GM19438 (cell line): ENCODE data around the gene KCNMA1.
"Not testable (repeated sequence)": the region's sequence is repeated elsewhere in the genome, so short reads cannot be mapped to it uniquely, and the experiment has no call there.

Source experiments
- ATAC-seq: cut with Tn5 transposase; IDR thresholded peaks from one replicate; pipeline ENCODE4 v1.9.1; 2021; ENCODE audit warnings: low read depth; ENCODE audit not compliant: unreplicated experiment

KCNMA1 gene

GRCh38 chr10:77357185-77357584 is 280.4 kb downstream of the KCNMA1 start:
- no peak for ATAC-seq

GRCh38 chr10:77355844-77356243 is 281.8 kb downstream of the KCNMA1 start:
- ATAC-seq: no peak

- ATAC-seq: no peak
Observed at GRCh38 chr10:77351386-77351785, 286.2 kb downstream of the KCNMA1 start.

GRCh38 chr10:77350711-77351119 is 286.9 kb downstream of the KCNMA1 start:
- no peak for ATAC-seq

GRCh38 chr10:77350134-77350533 is 287.5 kb downstream of the KCNMA1 start:
- ATAC-seq: no peak

GRCh38 chr10:77349226-77349625 is 288.4 kb downstream of the KCNMA1 start:
- ATAC-seq: no peak

- ATAC-seq: no peak
Observed at GRCh38 chr10:77348751-77349150, 288.9 kb downstream of the KCNMA1 start.

- ATAC-seq: no peak
Observed at GRCh38 chr10:77348082-77348481, 289.5 kb downstream of the KCNMA1 start.

- ATAC-seq: no peak
Observed at GRCh38 chr10:77347052-77347451, 290.6 kb downstream of the KCNMA1 start.

GRCh38 chr10:77341055-77341454 is 296.6 kb downstream of the KCNMA1 start:
- ATAC-seq: no peak

GRCh38 chr10:77339872-77340271 is 297.7 kb downstream of the KCNMA1 start:
- not testable (repeated sequence) for ATAC-seq

GRCh38 chr10:77339166-77339565 is 298.4 kb downstream of the KCNMA1 start:
- no peak for ATAC-seq

GRCh38 chr10:77338143-77338542 is 299.5 kb downstream of the KCNMA1 start:
- no peak for ATAC-seq

- no peak for ATAC-seq
Observed at GRCh38 chr10:77334501-77334900, 303.1 kb downstream of the KCNMA1 start.

- no peak for ATAC-seq
Observed at GRCh38 chr10:77333610-77334340, 303.8 kb downstream of the KCNMA1 start.

GRCh38 chr10:77332256-77332655 is 305.4 kb downstream of the KCNMA1 start:
- ATAC-seq: no peak

- no peak for ATAC-seq
Observed at GRCh38 chr10:77328272-77328816, 309.3 kb downstream of the KCNMA1 start.

GRCh38 chr10:77325233-77325537 is 312.4 kb downstream of the KCNMA1 start:
- ATAC-seq: no peak

- no peak for ATAC-seq
Observed at GRCh38 chr10:77321838-77322237, 315.8 kb downstream of the KCNMA1 start.

- ATAC-seq: no peak
Observed at GRCh38 chr10:77320971-77321471, 316.6 kb downstream of the KCNMA1 start.

- ATAC-seq: no peak
Observed at GRCh38 chr10:77319557-77319956, 318.1 kb downstream of the KCNMA1 start.

- ATAC-seq: no peak
Observed at GRCh38 chr10:77318739-77319138, 318.9 kb downstream of the KCNMA1 start.
